ENCODE measurements around the gene BABAM2. TPM values are rescaled to one million over a fixed set of nuclear protein-coding genes. Genes with fewer than 3 reads are reported as not detected.

BABAM2 gene
- total RNA-seq, 1 experiment from 2014 or later, result 27.1 TPM

- no peak for DNase-seq
- Mint-ChIP-seq H3K4me3 (no peak overlapping the region), H3K27ac (peak overlapping the region in 2 of 3 experiments; percentile 36 to 97; a peak in 3 of 7 replicates), H3K27me3 (ENCODE audit: low read depth) (no peaks in the 10 kb centered on the region), H3K4me1 (peaks cover 67 to 80% of the 10 kb centered on the region in 2 experiments), H3K9me3 (no peaks in the 10 kb centered on the region), H3K36me3 (ENCODE audit: insufficient read depth in 1 of 3, low read depth in 3 of 3) (no peaks in the 10 kb centered on the region)
- Histone ChIP-seq H2BK5ac (ENCODE audit: insufficient read length, low read length) (no peak overlapping the region), H3K9ac (ENCODE audit: extremely low read depth, insufficient read length, low read length) (no peak overlapping the region), H2BK20ac (ENCODE audit: low read depth, low read length, poor library complexity, severe bottlenecking) (no peak overlapping the region), H2BK120ac (ENCODE audit: low read depth, low read length, poor library complexity, severe bottlenecking) (no peak overlapping the region), H3K4ac (ENCODE audit: low read depth, low read length) (no peak overlapping the region), H2AK5ac (ENCODE audit: insufficient read length, low read length) (no peak overlapping the region), H3K79me1 (ENCODE audit: insufficient read depth, low read depth, low read length, poor library complexity, severe bottlenecking) (no peaks in the 10 kb centered on the region), H3K79me2 (ENCODE audit: insufficient read depth, low read length) (no peaks in the 10 kb centered on the region), H2BK15ac (ENCODE audit: low read depth, low read length) (no peak overlapping the region), H2AFZ (ENCODE audit: low read length) (no peak overlapping the region), H4K91ac (ENCODE audit: insufficient read length, low read depth, low read length) (no peak overlapping the region), H3K4me1 (ENCODE audit: insufficient read depth, low read length) (peaks cover 19% of the 10 kb centered on the region), H4K5ac (ENCODE audit: insufficient read length, low read depth, low read length) (no peak overlapping the region), H3K9me3 (ENCODE audit: control insufficient read depth, low read depth, low read length) (no peaks in the 10 kb centered on the region), H3K14ac (ENCODE audit: insufficient read depth, low read length) (no peak overlapping the region; the same call in 1 of the 2 replicates), H2BK12ac (ENCODE audit: insufficient read length, low read depth, low read length) (no peak overlapping the region), H4K8ac (replicated peaks; ENCODE audit: insufficient read length, low read depth, low read length) (no peak overlapping the region), H4K20me1 (ENCODE audit: control insufficient read depth, insufficient read depth, insufficient read length) (no peaks in the 10 kb centered on the region), H3K23ac (ENCODE audit: insufficient read length, low read depth, low read length) (no peak overlapping the region), H3K4me2 (ENCODE audit: insufficient read depth, insufficient read length, low read length) (no peak overlapping the region), H3K56ac (ENCODE audit: insufficient read length, low read depth, low read length) (no peak overlapping the region), H3K18ac (ENCODE audit: insufficient read length, low read depth, low read length) (no peak overlapping the region), H3K27ac (ENCODE audit: insufficient read length, low read depth, low read length) (no peak overlapping the region), H3T11ph (ENCODE audit: low read length) (no peak overlapping the region), H3K23me2 (ENCODE audit: insufficient read length, low read depth, low read length, poor library complexity, severe bottlenecking) (no peaks in the 10 kb centered on the region), H3K27me3 (ENCODE audit: insufficient read depth, low read length) (no peaks in the 10 kb centered on the region; the same call in 1 of the 2 replicates)
- no peak for TF ChIP-seq CTCF (conservative IDR thresholded peaks at IDR 0.05)
- WGBS (ENCODE audit: extremely low coverage, insufficient read length, low lambda C conversion rate), result no CpG with 5 or more reads among the region's 6 CpGs
Observed at GRCh38 chr2:28322981-28323396, 432.5 kb downstream of the BABAM2 start.

All from H9 (cell line).